Panc1 (cell line): Measurements from ENCODE around the gene RFC2. TPM values are rescaled to one million over a fixed set of nuclear protein-coding genes. Genes with fewer than 3 reads are reported as not detected.
"Not testable (repeated sequence)": the region's sequence is repeated elsewhere in the genome, so short reads cannot be mapped to it uniquely, and the experiment has no call there.

ENCODE experiments used
- ATAC-seq: fragments of 200-7000 bp; cut with Tn5 transposase; 2 replicates; pipeline ENCODE4 v1.9.1; 2020; ENCODE audit warnings: mild to moderate bottlenecking, moderate library complexity
- BruUV-seq: library from RNA; stranded (reverse); fragments of 400-500 nt; replicated peaks from 2 replicates; lab custom pipeline; 2021; lab: Mats Ljungman, UMichigan
- CTCF ChIA-PET: fragments of 300-600 bp; sonication (Branson Sonifier 250); formaldehyde crosslinking; loops from one replicate; lab custom pipeline; 2022; ENCODE audit warnings: antibody characterized with exemption; lab: Charles Lee
- POLR2A ChIA-PET: fragments of 300-600 bp; sonication (Branson Sonifier 250); formaldehyde crosslinking; loops from one replicate; lab custom pipeline; 2022; ENCODE audit warnings: antibody characterized with exemption; lab: Charles Lee
- DNase-seq: peaks from one replicate; pipeline ENCODE4 v3.0.0-alpha.2; 2010; ENCODE audit warnings: low read depth, low spot score
- H3K27ac ChIP-seq: 2 replicates; pipeline ENCODE4 v1.5.1; 2011; ENCODE audit warnings: mild to moderate bottlenecking, low read length, inconsistent platforms
- H3K27me3 ChIP-seq: fragments of 200-500 bp; sonication (Bioruptor generic); 2 replicates; pipeline ENCODE4 v1.6.0; 2014; ENCODE audit warnings: low read length, inconsistent platforms; ENCODE audit not compliant: control insufficient read depth, insufficient read depth
- H3K36me3 ChIP-seq: fragments of 200-500 bp; sonication (Bioruptor generic); 2 replicates; pipeline ENCODE4 v1.5.1; 2014; ENCODE audit warnings: inconsistent platforms, mild to moderate bottlenecking, low read length, moderate library complexity; ENCODE audit not compliant: control insufficient read depth, insufficient read depth
- H3K4me1 ChIP-seq: 2 replicates; pipeline ENCODE4 v1.5.1; 2011; ENCODE audit warnings: inconsistent platforms, mild to moderate bottlenecking, low read length, moderate library complexity; ENCODE audit not compliant: control insufficient read depth, insufficient read depth
- H3K4me3 ChIP-seq, 2 experiments: 2 replicates each; pipeline ENCODE4 v1.5.1; 2011 to 2012; ENCODE audit warnings: low read depth in 2 of 2, low read length in 2 of 2, mild to moderate bottlenecking in 2 of 2, inconsistent platforms in 1 of 2, moderate library complexity in 1 of 2
- H3K9me3 ChIP-seq: fragments of 200-500 bp; sonication (Bioruptor generic); 2 replicates; pipeline ENCODE4 v1.5.1; 2014; ENCODE audit warnings: low read depth, mild to moderate bottlenecking, inconsistent platforms, low read length, moderate library complexity; ENCODE audit not compliant: control insufficient read depth, insufficient read depth
- CTCF ChIP-seq: fragments of 450-650 bp; IDR thresholded peaks from 2 replicates; pipeline ENCODE4 v1.5.1; 2017; ENCODE audit warnings: mild to moderate bottlenecking
- POLR2AphosphoS5 ChIP-seq: IDR thresholded peaks from 2 replicates; pipeline ENCODE4 v1.6.1; 2012; ENCODE audit warnings: mild to moderate bottlenecking, low read depth, low read length, moderate library complexity
- REST ChIP-seq, 2 experiments: IDR thresholded peaks; 2 replicates each; pipeline ENCODE4 v1.6.1; 2011 to 2012; ENCODE audit warnings: low read depth in 2 of 2, control low read depth in 1 of 2, low read length in 1 of 2, mild to moderate bottlenecking in 1 of 2, moderate library complexity in 1 of 2; ENCODE audit not compliant: insufficient read depth in 1 of 2
- SIN3A ChIP-seq: IDR thresholded peaks from 2 replicates; pipeline ENCODE4 v1.6.1; 2012; ENCODE audit warnings: low read depth, mild to moderate bottlenecking, low read length, moderate library complexity, borderline replicate concordance; ENCODE audit not compliant: insufficient read depth
- TCF7L2 ChIP-seq: IDR thresholded peaks from 2 replicates; pipeline ENCODE4 v1.6.1; 2011; ENCODE audit warnings: mild to moderate bottlenecking, low read depth, low read length, inconsistent platforms
- in situ Hi-C: cut with HindIII; loops from 2 replicates; pipeline ENCODE4 v1.10.0; 2016; ENCODE audit warnings: low sequenced_read_pairs, low pct_unique_long_range_greater_than_20kb
- intact Hi-C: fragments of 100-400 bp; cut with micrococcal nuclease; formaldehyde crosslinking; loops from one replicate; pipeline ENCODE4 v1.10.0; 2022; ENCODE audit not compliant: unreplicated experiment
- total RNA-seq: library from RNA; stranded (reverse); gene quantifications from one replicate; pipeline ENCODE4 v1.2.1, GENCODE V29; 2021; ENCODE audit not compliant: unreplicated experiment

RFC2 gene
- total RNA-seq, 1 experiment from 2014 or later, result 56.2 TPM

GRCh38 chr7:74212661-74213060 lies 41.5 kb downstream of the RFC2 start:
- Histone ChIP-seq H3K9me3 (no peaks in the 10 kb centered on the region), H3K4me3 (no peak overlapping the region), H3K27me3 (no peaks in the 10 kb centered on the region), H3K36me3 (no peaks in the 10 kb centered on the region), H3K27ac (no peak overlapping the region), H3K4me1 (peaks cover 12% of the 10 kb centered on the region; the same call in 1 of the 2 replicates)
- in situ Hi-C loops, result no loop called here
- ChIA-PET POLR2A (no interaction called here), CTCF (no interaction called here)
- ATAC-seq (no peak), DNase-seq (no peak)
- no peak for TF ChIP-seq REST (IDR thresholded peaks at IDR 0.05; ENCODE audit: insufficient read depth in 1 of 2, low read depth in 2 of 2, low read length in 1 of 2)
- no peak for TF ChIP-seq POLR2AphosphoS5
- intact Hi-C loops, result no loop called here
- BruUV-seq, result no TSS peak

GRCh38 chr7:74208241-74208640 lies 46.0 kb downstream of the RFC2 start:
- H3K27me3 ChIP-seq, in situ Hi-C loops, DNase-seq, H3K27ac ChIP-seq, H3K36me3 ChIP-seq, ATAC-seq, BruUV-seq, H3K9me3 ChIP-seq, POLR2A ChIA-PET, H3K4me3 ChIP-seq: not testable (repeated sequence)
- intact Hi-C loops, result loop anchor here (10.0 kb wide), 1 partner anchor 143 kb away; no protein-coding TSS in a partner anchor
- peaks cover 12% of the 10 kb centered on the region; the same call in 1 of the 2 replicates for H3K4me1 ChIP-seq
- CTCF ChIA-PET, result interaction anchor here (0.8 kb wide), 1 partner anchor 192 kb away, joined by 11 read pairs; no protein-coding TSS in a partner anchor

GRCh38 chr7:74207586-74207985 lies 46.6 kb downstream of the RFC2 start:
- BruUV-seq, result no TSS peak
- ChIA-PET CTCF (interaction anchor here (0.6 to 0.8 kb wide), 5 partner anchors 51 to 193 kb away, joined by 3 to 11 read pairs (median 3); no protein-coding TSS in a partner anchor), POLR2A (no interaction called here)
- no peak overlapping the region for H3K27ac ChIP-seq
- in situ Hi-C loops (no loop called here), intact Hi-C loops (loop anchor here (2.0 to 10.0 kb wide), 2 partner anchors 143 to 193 kb away; no protein-coding TSS in a partner anchor)
- no peaks in the 10 kb centered on the region for H3K36me3 ChIP-seq
- no peak overlapping the region for H3K4me3 ChIP-seq
- no peaks in the 10 kb centered on the region for H3K9me3 ChIP-seq
- no peaks in the 10 kb centered on the region for H3K27me3 ChIP-seq
- H3K4me1 ChIP-seq, result peaks cover 12% of the 10 kb centered on the region; the same call in 1 of the 2 replicates
- DNase-seq (no peak), ATAC-seq (no peak)
- TF ChIP-seq SIN3A, result no peak
- no peak for TF ChIP-seq TCF7L2
- no peak for TF ChIP-seq REST (IDR thresholded peaks at IDR 0.05; ENCODE audit: insufficient read depth in 1 of 2, low read depth in 2 of 2, low read length in 1 of 2)
- no peak for TF ChIP-seq POLR2AphosphoS5
- TF ChIP-seq CTCF, result no peak
